GM12872 (cell line): ENCODE data around the gene TRAPPC6A.

Experiments used
- TF ChIP-seq, protein P1 (sequence below): IDR thresholded peaks from 3 replicates; pipeline ENCODE4 v1.5.1; 2011; ENCODE audit warnings: low read depth, mild to moderate bottlenecking, low read length, moderate library complexity; ENCODE audit not compliant: insufficient read depth

The TRAPPC6A gene

GRCh38 chr19:45184115-45184514 lies 6.1 kb upstream of the TRAPPC6A start:
- TF ChIP-seq, protein P1, sequence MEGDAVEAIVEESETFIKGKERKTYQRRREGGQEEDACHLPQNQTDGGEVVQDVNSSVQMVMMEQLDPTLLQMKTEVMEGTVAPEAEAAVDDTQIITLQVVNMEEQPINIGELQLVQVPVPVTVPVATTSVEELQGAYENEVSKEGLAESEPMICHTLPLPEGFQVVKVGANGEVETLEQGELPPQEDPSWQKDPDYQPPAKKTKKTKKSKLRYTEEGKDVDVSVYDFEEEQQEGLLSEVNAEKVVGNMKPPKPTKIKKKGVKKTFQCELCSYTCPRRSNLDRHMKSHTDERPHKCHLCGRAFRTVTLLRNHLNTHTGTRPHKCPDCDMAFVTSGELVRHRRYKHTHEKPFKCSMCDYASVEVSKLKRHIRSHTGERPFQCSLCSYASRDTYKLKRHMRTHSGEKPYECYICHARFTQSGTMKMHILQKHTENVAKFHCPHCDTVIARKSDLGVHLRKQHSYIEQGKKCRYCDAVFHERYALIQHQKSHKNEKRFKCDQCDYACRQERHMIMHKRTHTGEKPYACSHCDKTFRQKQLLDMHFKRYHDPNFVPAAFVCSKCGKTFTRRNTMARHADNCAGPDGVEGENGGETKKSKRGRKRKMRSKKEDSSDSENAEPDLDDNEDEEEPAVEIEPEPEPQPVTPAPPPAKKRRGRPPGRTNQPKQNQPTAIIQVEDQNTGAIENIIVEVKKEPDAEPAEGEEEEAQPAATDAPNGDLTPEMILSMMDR = no peak

GRCh38 chr19:45182758-45183157 lies 4.7 kb upstream of the TRAPPC6A start:
- TF ChIP-seq, protein P1 = no peak

DNA sequence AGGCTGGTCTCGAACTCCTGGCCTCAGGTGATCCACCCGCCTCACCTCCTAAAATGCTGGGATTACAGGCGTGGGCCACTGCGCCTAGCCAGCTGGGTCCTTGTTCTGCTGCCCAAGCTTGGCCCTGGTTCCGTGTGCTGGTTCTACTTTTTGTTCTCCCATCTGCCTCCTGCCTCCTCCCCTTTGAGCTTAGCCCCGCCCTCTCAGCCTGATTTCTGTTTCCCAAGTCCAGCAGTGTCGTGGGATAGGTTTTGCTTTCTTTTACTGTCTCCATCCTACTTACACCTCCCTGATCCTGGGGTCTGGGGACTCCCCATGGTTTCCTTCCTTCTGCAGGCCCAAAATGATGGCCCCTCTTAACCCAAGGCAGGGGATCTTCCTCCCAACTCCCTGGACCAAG lies 2.9 kb upstream of the TRAPPC6A start:
- TF ChIP-seq, protein P1 = no peak

GRCh38 chr19:45179892-45180370 lies 1.9 kb upstream of the TRAPPC6A start:
- TF ChIP-seq, protein P1 = no peak

DNA sequence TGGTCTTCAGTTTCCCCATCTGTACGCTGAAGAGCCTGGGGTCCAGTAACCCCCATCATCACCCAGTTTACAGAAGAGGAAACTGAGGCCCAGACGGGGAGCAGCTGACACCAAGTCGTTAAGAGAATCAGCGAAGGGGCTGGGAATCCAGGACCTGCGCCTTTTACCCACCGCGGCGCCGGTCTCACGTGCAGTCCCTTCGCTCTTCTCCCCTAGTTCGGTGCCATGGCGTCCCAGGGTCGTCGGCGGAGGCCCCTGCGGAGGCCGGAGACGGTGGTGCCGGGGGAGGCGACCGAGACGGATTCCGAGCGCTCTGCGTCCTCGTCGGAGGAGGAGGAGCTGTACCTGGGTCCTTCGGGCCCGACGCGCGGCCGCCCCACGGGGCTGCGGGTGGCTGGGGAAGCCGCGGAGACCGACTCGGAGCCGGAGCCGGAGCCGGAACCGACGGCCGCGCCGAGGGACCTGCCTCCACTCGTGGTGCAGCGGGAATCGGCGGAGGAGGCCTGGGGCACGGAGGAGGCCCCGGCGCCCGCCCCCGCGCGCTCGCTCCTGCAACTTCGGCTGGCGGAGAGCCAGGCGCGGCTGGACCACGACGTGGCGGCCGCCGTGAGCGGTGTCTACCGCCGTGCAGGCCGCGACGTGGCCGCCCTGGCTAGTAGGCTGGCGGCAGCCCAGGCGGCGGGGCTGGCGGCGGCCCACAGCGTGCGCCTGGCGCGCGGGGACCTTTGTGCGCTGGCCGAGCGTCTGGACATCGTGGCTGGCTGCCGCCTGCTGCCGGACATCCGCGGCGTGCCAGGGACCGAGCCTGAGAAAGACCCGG lies 1.2 kb upstream of the TRAPPC6A start:
- TF ChIP-seq, protein P1 = no peak

DNA sequence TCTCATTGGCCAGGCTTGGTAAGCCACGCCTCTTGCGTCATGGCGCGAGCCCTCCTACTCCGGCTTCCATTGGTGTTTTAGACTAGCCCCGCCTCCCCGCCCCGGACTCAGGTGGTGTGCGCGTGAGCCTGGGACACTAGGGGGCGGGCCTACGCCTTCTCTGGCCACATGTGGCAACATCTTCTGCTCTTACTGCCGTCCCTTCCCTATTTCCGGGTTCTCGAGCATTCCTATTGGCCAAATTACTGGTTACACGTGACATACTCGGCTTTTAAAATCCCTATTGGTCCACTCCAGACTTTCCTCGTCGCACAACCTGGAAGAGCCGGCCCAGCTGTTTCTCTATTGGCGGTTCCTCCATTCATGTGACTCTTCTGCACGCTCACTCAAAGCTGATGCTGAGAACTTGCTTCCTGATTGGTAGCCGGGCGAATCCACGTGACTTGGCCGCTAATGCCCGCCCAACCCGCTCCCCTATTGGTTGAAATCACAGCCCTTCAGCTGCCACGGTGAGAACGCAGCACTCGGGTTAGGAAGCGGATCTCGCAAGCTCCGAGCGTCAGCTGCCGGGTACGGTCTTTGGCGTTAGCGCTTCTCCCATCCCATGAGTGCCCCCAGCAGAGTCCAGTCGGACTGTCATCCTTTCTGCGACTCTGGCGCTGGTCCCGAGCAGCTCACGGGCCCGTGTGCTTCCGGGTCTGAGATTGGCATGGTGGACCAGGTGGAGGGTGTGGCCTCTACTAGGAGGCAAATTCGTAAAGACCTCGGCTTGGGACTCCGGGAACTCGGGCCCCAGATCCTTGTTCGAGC lies 430 bp upstream of the TRAPPC6A start, which contains the start of gene BLOC1S3:
Gene BLOC1S3 (plus strand): TSS at position 523 of the 810 bp plus-strand sequence. CDS start 513 bp downstream, outside the sequence.
- TF ChIP-seq, protein P1 = peak; percentile 39; the same call in 2 of the 3 replicates

- TF ChIP-seq, protein P1 = no peak
Measured at GRCh38 chr19:45175515-45176345, 2.3 kb downstream of the TRAPPC6A start.
